HG03469 (cell line): Measurements from ENCODE around the gene BCAS3.
"Not testable (repeated sequence)": the region's sequence is repeated elsewhere in the genome, so short reads cannot be mapped to it uniquely, and the experiment has no call there.

Source experiments
- ATAC-seq: cut with Tn5 transposase; IDR thresholded peaks from one replicate; pipeline ENCODE4 v1.9.1; 2021; ENCODE audit warnings: mild to moderate bottlenecking, moderate library complexity, moderate number of reproducible peaks; ENCODE audit not compliant: unreplicated experiment

BCAS3 gene

GRCh38 chr17:60916043-60916442 lies 238.4 kb downstream of the BCAS3 start:
- no peak for ATAC-seq

DNA sequence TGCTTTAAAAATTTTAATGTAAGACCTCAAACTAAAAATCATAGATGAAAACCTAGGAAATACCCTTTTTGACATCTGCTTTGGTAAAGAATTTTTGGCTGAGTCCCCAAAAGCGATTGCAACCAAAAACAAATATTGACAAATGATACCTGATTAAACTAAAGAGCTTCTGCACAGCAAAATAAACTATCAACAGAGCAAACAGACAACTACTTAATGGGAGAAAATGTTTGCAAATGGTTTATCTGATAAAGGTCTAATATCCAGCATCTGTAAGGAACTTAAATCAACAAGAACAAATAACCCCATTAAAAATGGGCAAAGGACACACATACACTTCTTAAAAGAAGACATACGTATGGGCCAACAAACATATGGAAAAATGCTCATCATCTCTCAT lies 242.5 kb downstream of the BCAS3 start:
- ATAC-seq: no peak

GRCh38 chr17:60923000-60923399 lies 245.3 kb downstream of the BCAS3 start:
- no peak for ATAC-seq

GRCh38 chr17:60926466-60927183 lies 249.0 kb downstream of the BCAS3 start:
- no peak for ATAC-seq

DNA sequence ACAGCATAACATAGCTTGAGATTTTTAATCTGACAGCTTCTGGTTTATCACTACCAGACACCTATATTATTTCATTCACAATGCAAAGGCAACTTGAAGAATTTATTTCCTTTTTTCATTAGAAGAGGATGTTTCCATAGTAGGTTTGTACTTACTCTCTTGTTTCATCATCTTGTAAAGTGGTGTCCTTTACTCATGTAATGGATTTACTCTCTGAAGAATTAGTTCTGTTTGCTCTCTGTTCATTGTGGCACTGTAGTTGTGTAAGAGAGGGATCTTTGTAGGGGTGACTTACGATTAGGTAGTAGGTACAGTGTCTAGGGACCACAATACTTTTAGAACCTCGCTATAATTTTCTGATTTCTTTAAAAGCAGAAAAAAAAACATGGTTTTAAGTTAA lies 256.1 kb downstream of the BCAS3 start:
- ATAC-seq: no peak

GRCh38 chr17:60934723-60935122 lies 257.1 kb downstream of the BCAS3 start:
- no peak for ATAC-seq

DNA sequence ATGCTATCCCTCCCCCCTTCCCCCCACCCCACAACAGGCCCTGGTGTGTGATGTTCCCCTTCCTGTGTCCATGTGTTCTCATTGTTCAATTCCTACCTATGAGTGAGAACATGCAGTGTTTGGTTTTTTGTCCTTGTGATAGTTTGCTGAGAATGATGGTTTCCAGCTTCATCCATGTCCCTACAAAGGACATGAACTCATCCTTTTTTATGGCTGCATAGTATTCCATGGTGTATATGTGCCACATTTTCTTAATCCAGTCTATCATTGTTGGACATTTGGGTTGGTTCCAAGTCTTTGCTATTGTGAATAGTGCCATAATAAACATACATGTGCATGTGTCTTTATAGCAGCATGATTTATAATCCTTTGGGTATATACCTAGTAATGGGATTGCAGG lies 258.3 kb downstream of the BCAS3 start:
- not testable (repeated sequence) for ATAC-seq

GRCh38 chr17:60939318-60939717 lies 261.7 kb downstream of the BCAS3 start:
- no peak for ATAC-seq

DNA sequence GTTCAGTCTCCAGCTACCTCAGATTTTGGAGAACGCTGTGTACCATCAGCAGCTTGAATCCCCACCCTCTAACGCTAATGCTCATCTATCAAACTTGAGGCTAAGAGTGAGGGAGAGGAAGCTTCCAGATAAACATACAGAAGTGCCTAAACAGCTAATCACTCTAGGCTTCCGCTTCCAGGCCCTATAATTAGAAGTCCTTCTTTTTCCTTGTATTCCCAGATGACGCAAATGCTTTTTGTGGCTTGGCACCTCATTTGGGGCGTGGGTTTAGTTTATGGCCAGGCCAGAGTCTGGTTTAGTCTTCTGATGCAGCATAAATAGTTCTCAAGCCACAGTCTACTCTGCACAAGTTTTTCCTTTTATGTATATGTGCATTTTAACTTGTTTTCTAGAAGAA lies 263.4 kb downstream of the BCAS3 start:
- no peak for ATAC-seq

- no peak for ATAC-seq
Observed at GRCh38 chr17:60941571-60941970, 263.9 kb downstream of the BCAS3 start.

GRCh38 chr17:60944751-60945150 lies 267.1 kb downstream of the BCAS3 start:
- ATAC-seq: no peak

- no peak for ATAC-seq
Observed at GRCh38 chr17:60947100-60947499, 269.4 kb downstream of the BCAS3 start.

DNA sequence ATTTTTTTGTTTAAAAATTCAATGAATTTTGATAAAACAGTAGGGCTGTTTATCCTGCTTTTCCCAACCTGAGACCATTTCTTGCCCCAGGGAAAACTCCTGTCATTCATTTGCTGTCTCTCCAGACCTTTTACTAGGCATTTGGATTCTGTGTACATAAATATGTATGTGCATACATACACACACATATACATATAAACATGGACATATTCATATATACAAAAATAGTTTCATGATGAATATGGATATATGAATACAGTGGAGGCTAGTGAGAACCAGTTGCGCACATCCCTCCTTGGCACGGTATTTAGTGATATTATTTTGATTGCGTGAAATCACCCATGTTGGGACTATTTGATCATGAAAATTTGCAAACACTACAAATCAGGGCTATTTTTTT lies 269.9 kb downstream of the BCAS3 start:
- ATAC-seq: no peak

GRCh38 chr17:60952747-60953146 lies 275.1 kb downstream of the BCAS3 start:
- no peak for ATAC-seq

DNA sequence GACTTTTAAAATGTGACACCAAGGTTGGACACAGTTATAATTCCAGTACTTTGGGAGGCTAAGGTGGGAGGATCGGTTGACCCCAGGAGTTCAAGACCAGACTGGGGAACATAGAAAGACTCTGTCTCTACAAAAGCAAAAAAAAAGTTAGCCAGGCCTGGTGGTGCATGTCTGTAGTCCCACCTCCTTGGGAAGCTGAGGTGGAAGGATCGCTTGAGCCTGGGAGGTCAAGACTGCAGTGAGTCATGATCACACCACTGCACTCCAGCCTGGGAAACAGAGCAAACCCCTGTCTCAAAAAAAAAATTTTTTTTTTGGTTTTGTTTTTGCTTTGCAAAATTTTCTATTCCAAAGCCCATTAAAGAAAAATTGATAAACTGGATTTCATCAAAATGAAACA lies 281.4 kb downstream of the BCAS3 start:
- no peak for ATAC-seq

GRCh38 chr17:60959696-60960095 lies 282.0 kb downstream of the BCAS3 start:
- no peak for ATAC-seq

DNA sequence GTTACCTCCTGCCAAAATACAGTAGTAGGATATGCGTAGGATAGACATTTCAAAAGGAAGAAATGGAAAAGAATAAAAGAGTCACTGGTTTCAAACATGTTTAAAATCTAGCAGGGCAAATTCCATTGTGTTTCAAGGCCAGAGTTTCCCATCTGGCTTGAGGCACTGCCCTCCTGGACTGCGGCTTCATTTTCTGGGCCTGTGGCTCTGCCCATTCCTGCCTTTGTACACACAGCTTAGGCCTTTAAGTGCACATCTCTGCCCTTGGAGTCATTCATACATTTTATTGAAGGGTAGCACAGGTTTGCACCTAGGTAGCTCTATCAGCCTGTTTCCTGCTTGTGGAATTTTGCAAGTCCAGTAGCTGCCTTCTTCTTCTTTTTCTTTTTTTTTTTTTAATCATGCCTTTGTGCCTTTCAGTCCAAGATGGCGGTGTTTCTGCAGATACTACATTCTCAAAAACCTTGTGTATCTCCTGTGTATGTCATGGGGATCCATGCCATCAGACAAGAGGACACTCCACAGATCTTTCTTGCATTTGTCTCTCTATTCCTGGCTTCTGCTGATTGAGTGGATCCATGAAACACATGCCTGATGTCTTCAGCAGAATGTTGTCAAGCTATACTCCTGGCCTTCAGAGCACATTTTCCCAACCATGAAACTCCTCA lies 282.9 kb downstream of the BCAS3 start:
- ATAC-seq: no peak

DNA sequence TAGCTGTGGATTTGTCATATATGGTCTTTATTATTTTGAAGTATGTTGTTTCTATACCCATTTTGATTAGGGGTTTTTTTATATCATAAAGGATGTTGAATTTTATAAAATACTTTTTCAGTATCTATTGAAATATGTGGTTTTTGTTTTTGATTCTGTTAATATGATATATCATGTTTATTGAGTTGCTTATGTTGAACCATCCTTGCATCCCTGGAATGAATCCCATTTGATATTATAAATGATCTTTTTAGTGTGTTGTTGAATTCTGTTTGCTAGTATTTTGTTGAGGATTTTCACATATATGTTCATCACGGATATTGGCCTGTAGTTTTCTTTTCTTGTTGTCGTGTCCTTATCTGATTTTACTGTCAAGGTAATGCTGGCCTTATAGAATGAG lies 286.5 kb downstream of the BCAS3 start:
- no peak for ATAC-seq

- no peak for ATAC-seq
Observed at GRCh38 chr17:60968266-60968665, 290.6 kb downstream of the BCAS3 start.

- no peak for ATAC-seq
Observed at GRCh38 chr17:60969500-60970037, 291.9 kb downstream of the BCAS3 start.

DNA sequence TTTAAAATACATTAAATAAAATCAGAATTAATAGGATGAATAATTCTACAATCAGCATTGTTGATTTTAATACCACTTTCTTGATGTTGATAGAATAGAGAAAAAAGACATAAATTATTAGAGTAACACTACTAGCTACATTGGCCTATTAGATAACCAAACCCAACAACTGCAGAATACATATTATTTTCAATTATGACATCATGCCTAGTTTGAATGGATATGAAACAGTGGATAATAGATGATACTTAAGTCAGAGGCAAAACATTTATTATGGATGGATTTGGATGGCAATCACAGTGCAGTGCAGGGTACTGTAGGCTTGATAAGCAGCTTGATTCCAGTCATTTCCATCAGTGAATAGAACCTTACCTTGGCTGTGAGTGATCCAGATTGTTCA lies 293.1 kb downstream of the BCAS3 start:
- no peak for ATAC-seq
